Epidermal melanocyte (primary cell): ENCODE measurements around the gene BFSP2.
"Not testable (repeated sequence)": the region's sequence is repeated elsewhere in the genome, so short reads cannot be mapped to it uniquely, and the experiment has no call there.

Experiments used
- DNase-seq: peaks from one replicate; pipeline ENCODE4 v3.0.0; 2011; ENCODE audit warnings: low spot score; ENCODE audit not compliant: insufficient read length

BFSP2 gene

GRCh38 chr3:133478624-133479023, 78.8 kb downstream of the BFSP2 start:
- no peak for DNase-seq

DNA sequence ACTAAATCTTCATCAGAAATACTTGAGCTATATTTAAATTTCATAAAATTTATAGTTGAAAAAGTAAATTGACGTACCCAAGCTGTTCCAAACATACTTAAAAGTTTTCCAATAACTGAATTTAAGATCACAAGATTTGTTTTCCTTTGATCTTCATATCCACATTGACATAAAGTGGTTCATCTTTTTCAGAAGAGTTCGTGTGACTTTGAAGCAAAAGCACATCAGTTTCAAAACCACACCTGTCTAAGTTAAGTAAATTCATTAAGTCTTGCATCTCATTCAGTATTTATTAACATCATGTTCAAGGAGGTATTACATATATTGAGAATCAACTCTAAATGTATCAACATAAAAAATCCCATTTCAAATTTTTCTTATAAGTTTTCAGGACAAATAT, 79.5 kb downstream of the BFSP2 start:
- no peak for DNase-seq

DNA sequence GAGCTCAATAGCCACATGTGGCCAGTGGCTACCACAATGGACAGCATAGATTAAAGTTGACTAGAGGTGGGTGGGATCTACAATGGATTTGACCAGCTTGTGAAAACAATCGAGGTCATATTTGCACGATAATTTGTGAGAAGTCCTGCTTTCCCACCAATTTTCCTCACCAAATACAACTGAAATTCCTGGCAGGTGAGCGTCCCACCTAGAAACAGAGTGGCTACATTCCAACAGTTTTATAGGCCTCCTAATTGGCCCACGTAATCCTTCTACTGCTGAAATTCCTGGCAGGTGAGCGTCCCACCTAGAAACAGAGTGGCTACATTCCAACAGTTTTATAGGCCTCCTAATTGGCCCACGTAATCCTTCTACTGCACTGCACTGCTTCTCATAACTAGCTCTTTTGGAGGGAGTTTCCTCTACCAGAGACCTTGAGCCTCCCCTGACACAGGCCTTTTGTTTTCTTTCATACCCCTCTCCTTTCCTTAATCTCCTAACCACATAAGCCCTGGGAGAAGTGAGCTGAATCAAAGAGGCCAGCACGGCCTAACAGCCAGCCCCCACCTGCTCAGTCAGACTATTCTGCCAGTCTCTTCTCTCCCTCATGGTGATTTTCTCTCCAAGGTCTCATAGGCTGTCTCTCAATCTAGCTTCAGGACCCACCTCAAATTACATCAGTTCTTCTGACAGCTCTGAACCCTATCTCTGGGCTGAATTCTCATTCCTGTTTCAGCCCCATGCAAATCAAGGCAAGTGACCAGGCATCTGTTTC, 80.2 kb downstream of the BFSP2 start:
- no peak for DNase-seq

- DNase-seq = not testable (repeated sequence)
Measured at GRCh38 chr3:133482474-133482873, 82.6 kb downstream of the BFSP2 start.

DNA sequence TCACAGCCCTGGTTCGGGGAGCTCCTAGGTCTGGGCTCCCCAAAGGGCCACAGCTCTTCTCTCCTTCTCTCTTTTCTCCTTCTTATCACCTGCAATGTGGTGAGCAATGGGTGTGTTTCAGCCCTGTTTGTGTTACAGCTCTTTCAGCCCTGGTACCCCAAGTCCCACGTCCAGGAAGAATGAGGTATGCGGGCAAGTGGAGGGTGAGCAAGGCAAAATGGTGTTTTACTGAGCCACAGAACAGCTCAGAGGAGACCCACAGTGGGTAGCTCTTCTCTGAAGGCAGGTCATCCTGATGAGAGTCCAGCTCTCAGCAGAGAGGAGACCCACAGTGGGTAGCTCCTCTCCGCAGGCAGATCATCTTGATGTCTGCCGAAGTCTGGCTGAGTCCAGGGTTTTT, 86.8 kb downstream of the BFSP2 start:
- no peak for DNase-seq

GRCh38 chr3:133487204-133487603, 87.3 kb downstream of the BFSP2 start:
- DNase-seq = no peak

GRCh38 chr3:133487920-133488540, 88.2 kb downstream of the BFSP2 start:
- DNase-seq = no peak

- DNase-seq = no peak
Measured at GRCh38 chr3:133488785-133489367, 89.0 kb downstream of the BFSP2 start.

DNA sequence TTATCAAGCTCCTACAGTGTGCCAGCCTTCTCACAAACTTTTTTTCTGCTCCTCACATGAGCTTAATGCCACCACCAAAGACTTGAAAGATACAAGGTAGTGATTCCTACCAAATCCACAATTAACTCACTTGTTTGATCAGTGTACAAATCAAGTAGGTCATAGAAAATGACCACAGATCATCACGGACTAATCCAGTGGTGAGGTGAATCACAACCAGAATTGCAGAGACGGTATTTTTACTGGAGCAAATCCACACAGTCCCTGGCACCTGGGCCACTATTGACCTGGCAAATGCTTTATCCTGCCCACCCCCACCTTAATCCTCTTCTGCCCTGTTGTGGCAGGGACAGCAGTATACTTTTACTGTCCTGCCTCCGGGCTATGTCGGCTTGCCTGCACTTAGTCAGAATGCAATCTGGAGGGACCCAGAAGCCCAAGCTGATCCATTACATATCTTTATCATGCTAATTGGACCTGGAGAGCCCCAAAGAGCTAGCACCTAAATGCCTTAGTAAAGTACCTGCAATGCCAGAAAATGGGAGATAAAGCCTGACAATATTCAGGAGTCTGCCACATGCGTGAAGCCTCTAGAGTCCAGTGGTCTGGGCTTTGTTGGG, 89.7 kb downstream of the BFSP2 start:
- no peak for DNase-seq

GRCh38 chr3:133490468-133491351, 90.9 kb downstream of the BFSP2 start:
- DNase-seq = no peak

DNA sequence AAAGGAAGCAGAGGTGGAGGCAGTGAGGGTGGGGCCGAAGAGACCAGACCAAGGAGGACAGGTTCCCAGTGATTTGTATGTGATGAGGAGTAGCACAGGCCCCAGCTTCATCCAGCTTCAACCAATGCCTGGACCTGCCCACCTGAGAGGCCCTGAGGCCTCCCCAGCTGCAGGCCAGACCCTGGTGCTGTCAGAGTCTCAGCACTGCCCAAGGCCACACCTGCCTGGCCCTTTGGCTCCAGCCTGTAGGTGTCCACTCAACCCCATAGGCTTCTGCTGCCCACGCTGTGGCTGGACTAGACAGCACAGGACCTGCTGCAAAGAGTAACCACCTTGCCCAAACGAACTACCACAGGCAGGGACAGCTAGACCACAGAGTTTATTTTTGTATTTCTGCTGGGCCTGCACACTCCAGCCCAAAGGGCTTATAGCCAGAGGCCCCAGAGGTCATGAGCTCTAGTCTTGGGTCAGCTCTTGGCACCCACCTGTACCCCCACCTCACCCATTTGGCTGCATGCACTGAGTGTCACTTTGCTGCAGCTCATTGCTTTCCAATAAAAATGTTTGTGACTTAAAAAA, 91.7 kb downstream of the BFSP2 start:
- no peak for DNase-seq

GRCh38 chr3:133492159-133492741, 92.4 kb downstream of the BFSP2 start:
- DNase-seq = no peak

- no peak for DNase-seq
Measured at GRCh38 chr3:133494469-133494868, 94.6 kb downstream of the BFSP2 start.

- not testable (repeated sequence) for DNase-seq
Measured at GRCh38 chr3:133502542-133502941, 102.7 kb downstream of the BFSP2 start.

- no peak for DNase-seq
Measured at GRCh38 chr3:133503409-133503808, 103.6 kb downstream of the BFSP2 start.

- no peak for DNase-seq
Measured at GRCh38 chr3:133504736-133505135, 104.9 kb downstream of the BFSP2 start.

- no peak for DNase-seq
Measured at GRCh38 chr3:133505813-133506212, 106.0 kb downstream of the BFSP2 start.

GRCh38 chr3:133506215-133506901, 106.5 kb downstream of the BFSP2 start:
- no peak for DNase-seq

GRCh38 chr3:133509488-133509887, 109.6 kb downstream of the BFSP2 start:
- no peak for DNase-seq
